ENCODE data around the gene IGFBP2. TPM values are rescaled to one million over a fixed set of nuclear protein-coding genes. Genes with fewer than 3 reads are reported as not detected.

IGFBP2 gene
- total and polyA plus RNA-seq, 2 of the 8 experiments (the other 6 are each of a cell fraction or from before 2014, with no cell fraction given): 326 to 782 TPM

- no peak for TF ChIP-seq ASH2L (IDR thresholded peaks at IDR 0.05; ENCODE audit: low read length)
Measured at GRCh38 chr2:216621292-216621691, 11.9 kb upstream of the IGFBP2 start (continued).

Measured in H1 (cell line).